Raji (cell line): ENCODE results near the gene STRN3.

Experiments used
- POLR2A ChIP-seq: IDR thresholded peaks from 2 replicates; pipeline ENCODE4 v1.6.1; 2011; ENCODE audit warnings: low read depth, low read length, control low read depth; ENCODE audit not compliant: insufficient read depth

The STRN3 gene

GRCh38 chr14:31038521-31039166 lies 12.5 kb upstream of the STRN3 start:
- no peak for TF ChIP-seq POLR2A

- TF ChIP-seq POLR2A = no peak
Observed at GRCh38 chr14:31037709-31038221, 11.6 kb upstream of the STRN3 start.

GRCh38 chr14:31036552-31036951 lies 10.4 kb upstream of the STRN3 start:
- no peak for TF ChIP-seq POLR2A

- TF ChIP-seq POLR2A = no peak
Observed at GRCh38 chr14:31030469-31030868, 4.3 kb upstream of the STRN3 start.

- TF ChIP-seq POLR2A = no peak
Observed at GRCh38 chr14:31029016-31029970, 3.1 kb upstream of the STRN3 start.

GRCh38 chr14:31027847-31028246 lies 1.7 kb upstream of the STRN3 start:
- no peak for TF ChIP-seq POLR2A

GRCh38 chr14:31026450-31027235 lies 464 bp upstream of the STRN3 start:
- TF ChIP-seq POLR2A = peak; percentile 87

- peak; percentile 42 for TF ChIP-seq POLR2A
Observed at GRCh38 chr14:31025367-31026076, 657 bp downstream of the STRN3 start, which contains the start of gene AP4S1. TSS of gene AP4S1 (plus strand) at chr14:31025649. CDS start at chr14:31066197, 40,548 bp downstream.

- no peak for TF ChIP-seq POLR2A
Observed at GRCh38 chr14:31024577-31025366, 1.4 kb downstream of the STRN3 start.

- TF ChIP-seq POLR2A = no peak
Observed at GRCh38 chr14:31024010-31024480, 2.1 kb downstream of the STRN3 start.

- no peak for TF ChIP-seq POLR2A
Observed at GRCh38 chr14:31022386-31022785, 3.8 kb downstream of the STRN3 start.

- no peak for TF ChIP-seq POLR2A
Observed at GRCh38 chr14:31021576-31021949, 4.6 kb downstream of the STRN3 start.

GRCh38 chr14:31020834-31021575 lies 5.2 kb downstream of the STRN3 start:
- TF ChIP-seq POLR2A = no peak
